HG02943 (cell line): Measurements from ENCODE around the gene INO80B.
"Not testable (repeated sequence)": the region's sequence is repeated elsewhere in the genome, so short reads cannot be mapped to it uniquely, and the experiment has no call there.

ENCODE experiments used
- ATAC-seq: cut with Tn5 transposase; IDR thresholded peaks from one replicate; pipeline ENCODE4 v1.9.1; 2021; ENCODE audit warnings: mild to moderate bottlenecking, low read depth, moderate library complexity; ENCODE audit not compliant: unreplicated experiment

The INO80B gene

GRCh38 chr2:74424995-74425406 lies 29.9 kb upstream of the INO80B start:
- no peak for ATAC-seq

DNA sequence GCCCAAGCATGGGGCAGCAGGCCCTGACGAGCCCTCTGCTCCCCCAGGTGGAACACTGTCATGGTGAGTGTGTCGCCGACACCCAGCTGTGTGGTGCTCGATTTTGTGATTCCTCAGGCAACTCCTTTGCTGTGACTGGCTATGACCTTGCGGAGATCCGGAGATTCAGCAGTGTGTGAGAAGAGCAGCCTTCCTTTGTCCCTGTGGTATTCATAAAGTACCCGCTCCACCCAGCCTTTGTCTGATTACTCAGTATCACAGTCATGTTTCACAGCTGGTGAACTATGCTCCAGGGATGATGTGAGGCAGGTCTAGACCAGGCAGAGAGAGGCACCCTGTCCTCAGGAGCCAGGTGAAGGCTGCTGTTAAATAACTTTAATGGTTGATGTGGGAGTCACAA lies 29.4 kb upstream of the INO80B start:
- ATAC-seq = no peak

- ATAC-seq = no peak
Observed at GRCh38 chr2:74426181-74426758, 28.6 kb upstream of the INO80B start.

DNA sequence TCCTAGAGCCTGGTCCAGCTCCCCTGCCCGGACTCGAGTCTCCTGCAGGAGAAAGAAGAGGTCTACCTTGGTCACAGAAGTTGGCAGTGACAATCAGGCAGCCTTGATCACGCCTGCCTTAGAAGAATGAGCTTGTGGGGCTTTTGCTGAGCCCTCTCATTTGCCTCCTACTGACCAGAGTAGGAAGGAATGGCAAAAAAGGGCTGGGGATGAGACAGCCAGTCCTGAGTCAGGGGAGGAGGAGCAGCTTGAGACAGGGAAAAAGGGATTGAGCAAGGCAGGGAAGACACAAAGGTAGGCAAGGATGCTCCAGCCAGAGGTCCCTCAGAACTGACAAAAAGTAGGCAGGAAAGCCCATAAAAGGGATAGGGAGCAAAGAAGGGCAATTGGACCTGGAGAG lies 27.3 kb upstream of the INO80B start:
- ATAC-seq = no peak

GRCh38 chr2:74428675-74429074 lies 26.2 kb upstream of the INO80B start:
- ATAC-seq = no peak

- no peak for ATAC-seq
Observed at GRCh38 chr2:74429487-74430451, 25.1 kb upstream of the INO80B start.

DNA sequence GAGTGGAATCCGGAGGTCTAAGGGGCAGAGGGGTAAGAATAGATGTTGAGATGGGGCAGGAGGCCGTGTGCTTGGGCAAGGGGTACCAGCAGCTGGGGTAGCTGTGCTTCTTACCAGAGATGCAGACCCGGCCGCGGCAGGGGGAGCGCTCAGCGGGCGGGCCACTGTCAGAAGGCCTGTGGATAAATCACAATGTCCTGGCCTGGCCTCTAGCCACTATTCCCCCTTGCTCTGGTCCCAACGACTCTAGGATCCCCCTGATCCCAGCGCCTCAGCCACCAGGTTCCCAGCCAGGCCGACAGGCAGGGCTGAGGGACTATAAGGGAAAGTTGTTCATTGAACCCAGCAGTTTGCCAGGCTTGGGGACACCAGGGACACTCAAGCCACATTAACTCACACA lies 24.4 kb upstream of the INO80B start:
- no peak for ATAC-seq

DNA sequence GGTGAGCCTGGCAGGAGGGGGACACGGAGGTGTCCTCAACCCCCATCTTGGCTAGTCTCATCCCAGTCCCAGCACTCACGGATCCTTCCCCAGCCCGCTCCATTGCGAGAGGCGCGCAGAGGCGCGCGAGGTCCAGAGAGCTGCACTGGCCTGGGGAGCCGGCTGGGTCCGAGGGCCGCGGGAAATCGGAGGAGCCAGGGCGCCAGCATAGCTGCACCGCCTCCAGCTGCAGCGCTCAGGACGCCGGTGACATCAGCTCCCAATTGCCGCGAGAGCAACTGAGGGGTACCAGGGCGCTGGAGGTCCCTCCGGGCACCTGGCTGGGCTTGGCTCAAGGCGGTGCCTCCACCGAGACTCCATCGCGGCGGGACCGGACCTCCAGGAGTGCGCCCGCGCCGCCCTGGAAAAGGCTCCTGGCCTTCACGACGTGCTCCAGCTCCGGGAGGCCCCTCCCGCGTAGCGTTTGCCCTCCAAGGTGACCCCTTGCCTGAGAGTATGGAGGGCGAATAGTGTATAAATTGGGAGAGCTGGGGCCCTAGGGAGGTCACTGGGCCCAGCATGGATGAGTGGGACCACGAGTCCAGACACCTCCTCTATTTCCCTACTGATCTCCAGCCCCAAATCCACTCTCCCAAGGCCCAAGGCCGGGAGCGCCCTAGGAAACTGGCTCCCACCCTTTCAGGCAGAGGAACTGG lies 18.6 kb upstream of the INO80B start:
- no peak for ATAC-seq

GRCh38 chr2:74436848-74437695 lies 17.8 kb upstream of the INO80B start:
- ATAC-seq = no peak

DNA sequence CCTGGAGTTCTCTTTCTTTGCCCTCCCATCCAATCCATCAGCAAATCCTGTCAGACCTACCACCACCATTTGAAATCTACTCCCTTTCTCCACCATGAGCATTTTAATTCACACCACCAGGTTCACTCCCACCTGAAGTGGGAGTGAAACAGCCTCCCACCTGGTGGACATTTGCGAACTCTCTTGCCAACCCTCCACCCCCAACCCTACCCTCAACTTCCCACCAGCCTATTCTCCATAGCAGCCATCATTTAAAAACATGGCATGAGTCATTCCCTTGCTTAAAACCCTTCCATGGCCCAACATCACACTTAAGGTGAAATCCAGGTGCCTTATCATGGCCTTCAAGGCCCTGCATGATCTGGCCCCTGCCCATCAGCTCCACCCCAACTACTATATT lies 16.6 kb upstream of the INO80B start:
- ATAC-seq = no peak

DNA sequence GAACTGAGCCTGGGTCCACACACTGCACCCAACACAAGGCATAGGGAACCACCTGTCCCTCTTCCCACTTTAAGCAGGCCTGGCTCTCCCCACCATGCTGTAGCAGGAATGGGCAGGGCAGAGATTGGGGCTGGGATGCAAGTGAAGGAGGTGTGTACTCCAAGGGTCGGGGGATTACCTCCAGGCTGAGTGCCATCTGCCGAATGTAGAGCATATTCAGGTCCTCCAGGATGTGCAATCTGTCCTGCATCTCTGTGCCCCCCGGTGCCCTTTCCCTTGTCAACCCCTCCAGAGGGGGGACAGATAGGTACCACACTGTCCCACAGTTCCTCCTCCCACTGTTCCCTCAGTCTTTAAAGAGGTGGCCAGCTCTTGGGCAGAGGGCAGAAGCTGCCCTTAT lies 15.5 kb upstream of the INO80B start:
- ATAC-seq = no peak

- ATAC-seq = no peak
Observed at GRCh38 chr2:74439803-74440377, 15.0 kb upstream of the INO80B start.

- ATAC-seq = peak; percentile 69
Observed at GRCh38 chr2:74440378-74441169, 14.3 kb upstream of the INO80B start.

DNA sequence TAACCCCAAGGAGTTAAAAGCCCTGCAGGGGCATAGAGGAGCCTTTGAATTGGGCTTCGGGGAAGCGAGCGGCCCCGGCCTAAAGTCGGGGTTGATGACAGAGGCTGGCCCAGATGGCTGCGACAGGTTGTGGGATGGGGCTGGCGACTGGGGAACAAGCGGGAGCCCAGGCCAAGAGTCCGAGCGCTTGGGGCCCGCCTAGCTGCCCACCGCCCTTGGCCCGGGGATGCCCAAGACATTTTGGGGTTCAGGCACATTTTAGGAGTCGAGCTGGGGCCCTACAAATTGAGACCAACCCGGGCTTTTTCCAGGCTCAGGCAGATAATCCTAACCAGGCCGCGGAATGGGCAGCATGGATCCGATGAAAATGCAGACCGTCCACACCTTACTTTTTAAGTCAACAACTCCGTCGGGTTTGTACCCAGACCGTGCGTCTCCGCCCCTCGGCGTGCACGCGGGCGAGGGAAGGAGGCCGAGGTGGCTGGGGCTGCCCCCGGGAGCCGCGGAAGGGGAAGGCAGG lies 13.7 kb upstream of the INO80B start:
- ATAC-seq = peak; percentile 20

GRCh38 chr2:74441690-74442482 lies 13.0 kb upstream of the INO80B start, which contains the start of gene RTKN:
RTKN (minus strand) TSS chr2:74441937; CDS start chr2:74441816, 121 bp downstream.
- ATAC-seq = peak; percentile 51

DNA sequence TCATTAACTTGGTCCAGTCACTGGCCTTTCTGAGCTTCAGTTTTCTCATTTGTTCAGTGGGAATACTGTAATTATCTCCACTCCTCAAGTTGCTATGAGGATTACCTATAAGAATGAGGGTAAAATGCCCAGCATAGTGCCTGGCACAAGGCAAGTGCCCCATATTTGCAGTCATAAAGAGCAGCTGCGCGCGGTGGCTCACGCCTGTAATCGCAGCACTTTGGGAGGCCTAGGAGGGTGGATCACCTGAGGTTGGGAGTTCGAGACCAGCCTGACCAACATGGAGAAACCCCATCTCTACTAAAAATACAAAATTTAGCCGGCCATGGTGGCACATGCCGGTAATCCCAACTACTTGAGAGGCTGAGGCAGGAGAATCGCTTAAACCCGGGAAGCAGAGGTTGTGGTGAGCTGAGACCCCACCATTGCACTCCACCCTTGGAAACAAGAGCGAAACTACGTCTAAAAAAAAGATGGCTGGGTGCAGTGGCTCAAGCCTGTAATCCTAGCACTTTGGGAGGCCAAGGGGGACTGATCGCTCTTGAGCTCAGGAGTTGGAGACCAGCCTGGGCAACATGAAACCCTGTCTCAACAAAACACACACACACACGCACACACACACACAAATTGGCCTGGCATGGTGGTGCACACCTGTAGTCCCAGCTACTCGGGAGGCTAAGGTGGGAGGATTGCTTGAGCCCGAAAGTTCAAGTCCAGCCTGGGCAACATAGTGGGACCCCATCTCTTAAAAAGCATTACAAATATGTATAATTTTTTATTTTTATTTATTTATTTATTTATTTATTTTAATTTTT lies 12.2 kb upstream of the INO80B start:
- ATAC-seq = not testable (repeated sequence)
